NCI-H82 (cell line): ENCODE measurements around the gene CTXN3.

Experiments
- DNase-seq: peaks from one replicate; lab custom pipeline; 2025; lab: John Stamatoyannopoulos, UW

The CTXN3 gene

GRCh38 chr5:127697894-127698600 lies 49.2 kb downstream of the CTXN3 start:
- no peak for DNase-seq

- DNase-seq = no peak
Observed at GRCh38 chr5:127699416-127699815, 50.5 kb downstream of the CTXN3 start.

GRCh38 chr5:127700237-127700766 lies 51.4 kb downstream of the CTXN3 start:
- DNase-seq = no peak

DNA sequence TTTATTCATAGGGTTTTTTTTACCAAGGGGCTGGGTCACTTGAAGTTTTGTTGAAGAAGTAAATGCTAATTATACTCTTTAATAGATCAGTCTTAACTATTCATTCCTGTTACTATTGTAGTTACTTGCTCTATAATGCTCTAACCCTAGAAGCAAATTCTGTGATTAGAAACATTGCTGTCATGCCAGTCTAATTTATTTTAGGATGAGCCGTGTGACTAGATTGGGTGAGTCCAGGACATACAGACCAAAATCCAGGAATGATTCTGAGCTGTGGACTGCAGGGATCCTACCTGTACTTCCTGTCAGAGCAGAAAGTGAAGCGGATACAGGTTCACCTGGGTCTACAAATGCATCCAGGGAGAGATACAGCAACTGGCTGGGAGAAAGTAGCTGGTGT lies 53.6 kb downstream of the CTXN3 start:
- DNase-seq = no peak

GRCh38 chr5:127702926-127703561 lies 54.2 kb downstream of the CTXN3 start, which contains the start of gene CCDC192:
TSS of gene CCDC192 (plus strand) at chr5:127703391. CDS start at chr5:127703446, 55 bp downstream.
- DNase-seq = no peak

DNA sequence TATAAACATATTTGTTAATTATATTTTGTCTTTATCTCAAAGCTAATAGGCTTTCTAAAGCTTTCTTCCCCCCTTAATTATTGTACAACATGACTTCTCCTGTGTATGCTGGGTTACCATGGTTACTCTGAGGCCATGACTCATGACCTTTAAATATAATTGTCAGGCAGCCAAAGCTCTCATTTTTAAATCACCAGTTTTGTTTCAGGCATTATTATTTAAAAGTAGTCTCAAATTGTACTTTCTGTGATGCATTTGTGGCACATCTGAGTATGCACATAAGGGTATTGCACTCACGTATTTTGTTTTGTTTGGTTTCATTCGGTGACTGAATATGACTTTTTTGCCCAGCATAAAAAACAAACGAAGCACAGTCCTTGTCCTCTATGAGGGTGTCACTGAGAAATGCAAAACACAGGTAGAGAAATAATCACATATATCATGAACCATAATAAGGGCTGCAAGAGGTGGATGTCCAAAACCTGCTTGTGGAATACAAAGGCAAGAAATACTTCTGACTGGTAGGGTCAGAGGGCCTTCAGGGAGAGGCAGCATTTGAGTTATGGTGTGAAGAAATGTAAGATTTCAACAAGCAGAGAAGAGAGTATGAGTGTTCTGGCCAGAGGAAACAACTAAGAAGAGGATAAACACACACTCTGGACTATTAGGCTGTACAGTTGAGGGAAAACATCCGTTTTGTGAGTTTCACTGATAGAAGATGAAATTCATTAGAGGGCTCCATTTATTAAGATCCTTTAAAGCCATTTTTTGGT lies 56.4 kb downstream of the CTXN3 start:
- DNase-seq = no peak

DNA sequence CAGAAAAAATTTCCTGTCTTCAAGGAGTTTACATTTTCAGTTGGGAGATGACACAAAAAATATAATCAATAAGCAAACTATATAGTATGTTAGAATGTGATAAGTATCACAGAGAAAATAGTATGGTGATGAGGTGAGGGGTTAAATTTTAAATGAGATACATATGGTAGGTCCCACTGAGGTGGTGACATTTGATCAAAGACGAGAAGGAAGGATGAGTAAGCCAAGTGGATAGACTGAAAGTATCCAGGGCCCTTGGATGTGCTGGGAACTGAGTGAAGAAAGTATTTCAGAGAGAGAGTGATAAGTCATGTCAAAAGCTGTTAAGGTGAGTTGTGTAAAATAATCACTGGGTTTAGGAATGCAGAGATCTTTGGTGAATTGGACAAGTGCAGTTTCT lies 57.8 kb downstream of the CTXN3 start:
- DNase-seq = no peak

- DNase-seq = no peak
Observed at GRCh38 chr5:127707209-127707608, 58.3 kb downstream of the CTXN3 start.
